OCI-LY3 (cell line): ENCODE measurements around the gene SLC44A1.
A peak's percentile ranks its signal among the peaks of the same experiment; 100 is the strongest.

Experiments used
- H2AFZ ChIP-seq: fragments of 200-600, 300-600 bp; shearing (Covaris generic); 2 replicates; pipeline ENCODE4 v1.6.0; 2014; ENCODE audit warnings: antibody characterized with exemption, low read depth, low read length
- H3K27ac ChIP-seq: fragments of 200-600, 300-600 bp; sonication (generic); 2 replicates; pipeline ENCODE4 v1.5.1; 2014; ENCODE audit warnings: mild to moderate bottlenecking, low read length, moderate library complexity, mixed read lengths
- H3K27me3 ChIP-seq: fragments of 200-600, 300-600 bp; sonication (generic); 2 replicates; pipeline ENCODE4 v1.6.1; 2014; ENCODE audit warnings: low read depth, low read length, mixed read lengths
- H3K36me3 ChIP-seq: fragments of 200-600, 300-600 bp; sonication (generic); replicated peaks from 2 replicates; pipeline ENCODE3; 2014; ENCODE audit warnings: low read depth, low read length, mixed read lengths
- H3K4me1 ChIP-seq: fragments of 300-600, 200-600 bp; sonication (generic); 2 replicates; pipeline ENCODE4 v1.6.1; 2014; ENCODE audit warnings: low read length, mixed read lengths
- H3K4me2 ChIP-seq: fragments of 200-600, 300-600 bp; sonication (generic); 2 replicates; pipeline ENCODE4 v1.6.1; 2014; ENCODE audit warnings: low read length, mixed read lengths
- H3K4me3 ChIP-seq: fragments of 300-600, 200-600 bp; sonication (generic); 2 replicates; pipeline ENCODE4 v1.5.1; 2014; ENCODE audit warnings: antibody characterized with exemption, mild to moderate bottlenecking, low read length, moderate library complexity
- H3K79me2 ChIP-seq: fragments of 300-600, 200-600 bp; shearing (Covaris generic); 2 replicates; pipeline ENCODE4 v1.6.1; 2014; ENCODE audit warnings: mild to moderate bottlenecking, low read length, mixed read lengths
- H3K9ac ChIP-seq: fragments of 300-600, 200-600 bp; shearing (Covaris generic); 2 replicates; pipeline ENCODE4 v1.6.0; 2014; ENCODE audit warnings: mild to moderate bottlenecking, low read length, moderate library complexity
- H3K9me3 ChIP-seq: fragments of 200-600, 300-600 bp; shearing (Covaris generic); 2 replicates; pipeline ENCODE4 v1.6.1; 2014; ENCODE audit warnings: low read length, mixed read lengths; ENCODE audit not compliant: insufficient read depth
- H4K20me1 ChIP-seq: fragments of 200-600, 300-600 bp; sonication (generic); 2 replicates; pipeline ENCODE4 v1.6.1; 2016; ENCODE audit warnings: low read length, mixed read lengths; ENCODE audit not compliant: insufficient read depth
- CTCF ChIP-seq: fragments of 200-600, 300-600 bp; sonication (generic); IDR thresholded peaks from 2 replicates; pipeline ENCODE4 v1.5.1; 2014; ENCODE audit warnings: antibody characterized with exemption, low read length, low read depth
- EZH2phosphoT487 ChIP-seq: fragments of 200-600 bp; shearing (Covaris generic); IDR thresholded peaks from 2 replicates; pipeline ENCODE4 v1.6.1; 2018; ENCODE audit warnings: antibody characterized with exemption, mixed run types, low read depth

The SLC44A1 gene

DNA sequence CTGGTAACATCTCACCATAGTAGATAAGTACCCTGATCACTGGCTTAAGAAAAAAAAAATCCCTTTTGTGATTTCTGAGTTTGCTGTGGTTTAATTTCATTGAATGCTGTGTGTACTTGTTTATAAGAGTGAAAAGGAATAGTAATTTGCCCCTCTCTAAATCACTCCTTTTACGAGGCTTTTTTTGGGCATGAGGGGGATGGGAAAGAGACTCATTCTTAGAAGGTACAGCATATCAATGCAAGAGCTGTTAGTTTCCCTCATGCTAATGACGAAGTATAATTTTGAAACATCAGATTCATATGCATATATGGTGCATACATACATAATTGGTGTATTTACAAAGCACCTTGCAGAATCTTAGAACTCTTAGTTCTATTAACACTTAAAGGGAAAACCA lies 2.4 kb upstream of the SLC44A1 start:
- H4K20me1 ChIP-seq, result peaks cover 10% of the 10 kb centered on the region; the same call in 1 of the 2 replicates
- peak overlapping the region; percentile 51 for H3K4me3 ChIP-seq
- H3K27me3 ChIP-seq, result peaks cover 18% of the 10 kb centered on the region
- no peak overlapping the region for H3K27ac ChIP-seq
- H3K36me3 ChIP-seq, result no peaks in the 10 kb centered on the region
- H3K9me3 ChIP-seq, result no peaks in the 10 kb centered on the region
- TF ChIP-seq CTCF, result no peak
- no peak for TF ChIP-seq EZH2phosphoT487
- no peak overlapping the region for H2AFZ ChIP-seq
- no peak overlapping the region for H3K9ac ChIP-seq
- H3K4me2 ChIP-seq, result peak overlapping the region; percentile 92
- H3K79me2 ChIP-seq, result peaks cover 23% of the 10 kb centered on the region
- H3K4me1 ChIP-seq, result peaks cover 35% of the 10 kb centered on the region

- Histone ChIP-seq H3K27me3 (peaks cover 18% of the 10 kb centered on the region), H3K9ac (no peak overlapping the region), H3K36me3 (no peaks in the 10 kb centered on the region), H3K27ac (no peak overlapping the region), H2AFZ (no peak overlapping the region), H3K4me2 (peak overlapping the region; percentile 92), H3K9me3 (no peaks in the 10 kb centered on the region), H3K4me1 (peaks cover 36% of the 10 kb centered on the region), H3K79me2 (peaks cover 28% of the 10 kb centered on the region), H4K20me1 (peaks cover 14% of the 10 kb centered on the region; the same call in 1 of the 2 replicates), H3K4me3 (peak overlapping the region; percentile 51)
- no peak for TF ChIP-seq EZH2phosphoT487
- TF ChIP-seq CTCF, result no peak
These were observed 1.9 kb upstream of the SLC44A1 start for GRCh38 chr9:105242557-105242956.

DNA sequence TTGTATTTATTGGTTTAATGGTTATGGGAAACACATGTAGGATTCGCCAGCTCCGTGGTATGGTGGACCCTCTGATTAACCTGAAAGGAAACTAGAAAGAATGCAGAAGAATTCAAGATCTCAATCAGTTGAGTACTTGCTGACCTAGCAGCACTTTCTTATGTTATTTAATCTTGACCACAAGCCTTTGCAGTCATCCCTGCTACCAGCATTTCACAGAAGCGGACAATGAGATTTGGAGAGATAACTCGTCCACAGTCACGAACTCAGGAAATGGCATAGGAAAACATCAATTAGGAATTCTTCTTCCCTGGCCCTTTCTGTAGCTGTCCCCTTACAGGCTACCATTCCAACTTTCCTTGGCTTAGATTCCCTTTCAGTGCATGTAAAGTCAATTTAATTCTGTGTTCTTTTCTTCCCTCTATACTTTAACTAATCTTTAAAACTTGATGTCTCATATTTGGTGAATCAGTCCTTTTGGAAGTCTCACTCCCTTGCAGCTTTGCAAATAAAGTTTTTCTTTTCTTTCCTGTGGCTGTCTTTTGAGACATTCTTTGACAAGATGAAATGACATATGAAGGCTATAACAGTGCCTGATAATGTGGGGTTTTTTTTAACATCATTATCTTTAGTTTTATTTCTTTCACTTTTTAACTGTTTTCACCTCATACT lies 1.3 kb upstream of the SLC44A1 start:
- Histone ChIP-seq H3K36me3 (no peaks in the 10 kb centered on the region), H4K20me1 (peaks cover 18% of the 10 kb centered on the region; the same call in 1 of the 2 replicates), H3K9me3 (no peaks in the 10 kb centered on the region), H3K4me3 (peak overlapping the region; percentile 91), H2AFZ (no peak overlapping the region), H3K9ac (no peak overlapping the region), H3K4me1 (peaks cover 36% of the 10 kb centered on the region), H3K27me3 (peaks cover 18% of the 10 kb centered on the region), H3K27ac (no peak overlapping the region), H3K4me2 (peak overlapping the region; percentile 92), H3K79me2 (peaks cover 34% of the 10 kb centered on the region)
- TF ChIP-seq CTCF (no peak), EZH2phosphoT487 (no peak)

DNA sequence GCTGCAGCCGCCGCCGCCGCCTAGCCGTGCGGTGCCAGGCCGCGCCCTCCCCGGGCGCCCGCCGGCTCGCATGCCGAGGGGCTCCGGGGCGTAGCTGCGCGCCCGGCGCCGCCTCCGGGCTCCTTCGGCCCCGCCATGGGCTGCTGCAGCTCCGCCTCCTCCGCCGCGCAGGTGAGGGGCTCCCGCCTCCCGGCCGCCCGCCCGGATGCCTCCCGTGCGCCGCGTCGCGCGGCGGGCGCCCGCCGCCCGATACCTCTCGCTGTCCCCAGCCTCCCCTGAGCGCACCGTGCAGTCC lies 230 bp downstream of the SLC44A1 start:
- Histone ChIP-seq H3K27ac (peak overlapping the region; percentile 57), H3K4me2 (peak overlapping the region; percentile 92), H3K9ac (peak overlapping the region; percentile 81), H3K9me3 (no peaks in the 10 kb centered on the region), H3K4me3 (peak overlapping the region; percentile 91), H4K20me1 (peaks cover 25% of the 10 kb centered on the region; the same call in 1 of the 2 replicates), H2AFZ (peak overlapping the region; percentile 52; the same call in 1 of the 2 replicates), H3K4me1 (peaks cover 36% of the 10 kb centered on the region), H3K27me3 (peaks cover 14% of the 10 kb centered on the region), H3K36me3 (no peaks in the 10 kb centered on the region), H3K79me2 (peaks cover 49% of the 10 kb centered on the region)
- TF ChIP-seq CTCF, result no peak
- no peak for TF ChIP-seq EZH2phosphoT487
